Dermis blood vessel endothelial cell (primary cell): ENCODE results near the gene SLC35A2. TPM values are rescaled to one million over a fixed set of nuclear protein-coding genes. Genes with fewer than 3 reads are reported as not detected.

Experiments used
- total RNA-seq: library from RNA; depleted of rRNA; stranded (reverse); fragments of >200 nt; gene quantifications from 2 replicates; pipeline ENCODE4 v1.2.3, GENCODE V29; 2014

Gene SLC35A2
- total RNA-seq, 1 donor from 2014 or later = 13.6 TPM

Other genes starting within 250 kb of the SLC35A2 start
- gene WAS, start 227.8 kb downstream of the SLC35A2 start, total RNA-seq = 0.09 TPM in 1 of 2 replicates, not detected in the other
- gene SUV39H1, start 214.9 kb downstream of the SLC35A2 start, total RNA-seq = 4.3 and 9.8 TPM in 2 replicates
- 0.28 TPM in 1 of 2 replicates, not detected in the other for gene GLOD5, start 149.9 kb downstream of the SLC35A2 start, total RNA-seq
- not detected in 2 replicates for gene GATA1, start 125.1 kb downstream of the SLC35A2 start, total RNA-seq
- gene HDAC6, start 109.6 kb downstream of the SLC35A2 start, total RNA-seq = 37.3 and 42.8 TPM in 2 replicates
- gene ERAS, start 85.1 kb downstream of the SLC35A2 start, total RNA-seq = not detected in 2 replicates
- gene PCSK1N, start 76.0 kb downstream of the SLC35A2 start, total RNA-seq = 0.17 and 0.42 TPM in 2 replicates
- 25.3 and 27.1 TPM in 2 replicates for gene TIMM17B, start 13.9 kb downstream of the SLC35A2 start, total RNA-seq
- 75.2 and 87.1 TPM in 2 replicates for gene PQBP1, start 13.7 kb downstream of the SLC35A2 start, total RNA-seq
- 4.8 and 6.5 TPM in 2 replicates for gene PIM2, start 7.4 kb upstream of the SLC35A2 start, total RNA-seq
- gene OTUD5, start 46.0 kb upstream of the SLC35A2 start, total RNA-seq = 29.4 and 38.2 TPM in 2 replicates
- gene KCND1, start 60.2 kb upstream of the SLC35A2 start, total RNA-seq = 0.34 and 0.79 TPM in 2 replicates
- gene GRIPAP1, start 90.6 kb upstream of the SLC35A2 start, total RNA-seq = 29.7 and 30.8 TPM in 2 replicates
- 22.8 and 32.2 TPM in 2 replicates for gene TFE3, start 131.7 kb upstream of the SLC35A2 start, total RNA-seq
- gene CCDC120, start 147.4 kb upstream of the SLC35A2 start, total RNA-seq = 0.85 and 1.4 TPM in 2 replicates
- gene PRAF2, start 162.4 kb upstream of the SLC35A2 start, total RNA-seq = 2.7 and 5.5 TPM in 2 replicates
- gene WDR45, start 168.2 kb upstream of the SLC35A2 start, total RNA-seq = 26.2 and 27.9 TPM in 2 replicates
- gene GPKOW, start 212.1 kb upstream of the SLC35A2 start, total RNA-seq = 24.5 and 27.2 TPM in 2 replicates